ENCODE measurements around the gene STX11.

- TF ChIP-seq CTCF (IDR thresholded peaks at IDR 0.05; ENCODE audit: borderline replicate concordance, extremely low read depth, low read length, poor library complexity, severe bottlenecking) (no peak), EZH2 (IDR thresholded peaks at IDR 0.05; ENCODE audit: borderline replicate concordance, low read depth, low read length, severe bottlenecking) (no peak)
These were observed 82.5 kb downstream of the STX11 start for GRCh38 chr6:144232832-144233230.

All from DND-41 (cell line).